HCT116 (cell line): ENCODE results near the gene KIF5C. TPM values are rescaled to one million over a fixed set of nuclear protein-coding genes. Genes with fewer than 3 reads are reported as not detected.

Experiments used
- ATAC-seq: fragments of 200-7000 bp; cut with Tn5 transposase; 2 replicates; pipeline ENCODE4 v1.9.1; 2020; ENCODE audit warnings: mild to moderate bottlenecking, moderate library complexity
- BruUV-seq: library from RNA; stranded (reverse); fragments of 400-500 nt; replicated peaks from 2 replicates; lab custom pipeline; 2021; lab: Mats Ljungman, UMichigan
- CTCF ChIA-PET: fragments of 300-600 bp; sonication (Branson Sonifier 250); formaldehyde crosslinking; loops from one replicate; lab custom pipeline; 2021; ENCODE audit warnings: antibody characterized with exemption; lab: Charles Lee
- POLR2A ChIA-PET: fragments of 300-600, 350-600 bp; sonication (Branson Sonifier 250); formaldehyde crosslinking; loops from one replicate; lab custom pipeline; 2021; ENCODE audit warnings: antibody characterized with exemption; lab: Charles Lee
- RAD21 ChIA-PET, 2 experiments: fragments of 300-600 bp; sonication (Branson Sonifier 250); formaldehyde crosslinking; loops; one replicate each; lab custom pipeline; 2023; ENCODE audit warnings: low total read pairs in 2 of 2; ENCODE audit not compliant: uncharacterized antibody in 2 of 2, unreplicated experiment in 2 of 2, low non-redundant PET in 1 of 2; lab: Charles Lee
- DNase-seq: peaks from one replicate; pipeline ENCODE4 v3.0.0-alpha.2; 2010; ENCODE audit warnings: low read depth, low spot score
- H2AFZ ChIP-seq: fragments of 200-600 bp; shearing (Covaris generic), sonication (generic); 2 replicates; pipeline ENCODE4 v1.6.1; 2017; ENCODE audit warnings: low read depth, mixed run types, mixed read lengths, antibody characterized with exemption, low read length; ENCODE audit not compliant: poor library complexity, severe bottlenecking
- H3K27ac ChIP-seq: 2 replicates; pipeline ENCODE4 v1.5.1; 2012; ENCODE audit warnings: low read depth, low read length
- H3K27me3 ChIP-seq: fragments of 200-600 bp; sonication (generic); 2 replicates; pipeline ENCODE4 v1.6.1; 2016; ENCODE audit warnings: mixed run types, low read length, mixed read lengths; ENCODE audit not compliant: insufficient read depth
- H3K36me3 ChIP-seq, 2 experiments: fragments of 200-500 bp in 1 of 2; fragments of 200-600 bp in 1 of 2; sonication (Bioruptor generic) in 1 of 2; sonication (generic) in 1 of 2; 2 replicates each; pipeline versions ENCODE4 v1.5.1 to v1.6.1; 2014 to 2016; ENCODE audit warnings: low read length in 2 of 2, inconsistent platforms in 1 of 2, mixed read lengths in 1 of 2, mixed run types in 1 of 2; ENCODE audit not compliant: insufficient read depth in 2 of 2, control insufficient read depth in 1 of 2
- H3K4me1 ChIP-seq, 2 experiments: fragments of 200-600 bp in 1 of 2; sonication (generic) in 1 of 2; 2 replicates each; pipeline versions ENCODE4 v1.5.1 to v1.6.1; 2012 to 2017; ENCODE audit warnings: low read length in 2 of 2, inconsistent platforms in 1 of 2, mild to moderate bottlenecking in 1 of 2, mixed read lengths in 1 of 2, mixed run types in 1 of 2, moderate library complexity in 1 of 2; ENCODE audit not compliant: insufficient read depth in 2 of 2, control insufficient read depth in 1 of 2
- H3K4me2 ChIP-seq: fragments of 200-600 bp; sonication (generic); 2 replicates; pipeline ENCODE4 v1.6.1; 2017; ENCODE audit warnings: mixed run types, low read length, mixed read lengths
- H3K4me3 ChIP-seq, 2 experiments: fragments of 200-600 bp in 1 of 2; sonication (generic) in 1 of 2; replicated peaks in 1 of 2; 2 replicates each; pipeline ENCODE4 v1.5.1; 2011 to 2016; ENCODE audit warnings: low read length in 2 of 2, control low read depth in 1 of 2, low read depth in 1 of 2, mild to moderate bottlenecking in 1 of 2, mixed read lengths in 1 of 2, mixed run types in 1 of 2
- H3K79me2 ChIP-seq: fragments of 200-600 bp; sonication (generic); 2 replicates; pipeline ENCODE4 v1.6.1; 2017; ENCODE audit warnings: mild to moderate bottlenecking, mixed run types, low read length, moderate library complexity, mixed read lengths; ENCODE audit not compliant: insufficient read depth
- H3K9ac ChIP-seq: fragments of 200-600 bp; sonication (generic); 2 replicates; pipeline ENCODE4 v1.6.1; 2016; ENCODE audit warnings: low read length, mixed read lengths
- H3K9me2 ChIP-seq: fragments of 200-600 bp; sonication (generic), shearing (Covaris generic); 2 replicates; pipeline ENCODE4 v1.6.1; 2017; ENCODE audit warnings: mixed run types, mild to moderate bottlenecking, moderate library complexity; ENCODE audit not compliant: insufficient read depth
- H3K9me3 ChIP-seq, 2 experiments: fragments of 200-500 bp in 1 of 2; fragments of 200-600 bp in 1 of 2; sonication (Bioruptor generic) in 1 of 2; sonication (generic) in 1 of 2; 2 replicates each; pipeline ENCODE4 v1.6.1; 2014 to 2017; ENCODE audit warnings: low read length in 2 of 2, mixed read lengths in 2 of 2, inconsistent platforms in 1 of 2, low read depth in 1 of 2, mild to moderate bottlenecking in 1 of 2, mixed run types in 1 of 2, moderate library complexity in 1 of 2; ENCODE audit not compliant: control insufficient read depth in 1 of 2, insufficient read depth in 1 of 2
- H4K20me1 ChIP-seq: fragments of 200-600 bp; sonication (generic), shearing (Covaris generic); 2 replicates; pipeline ENCODE4 v1.6.1; 2017; ENCODE audit warnings: mixed run types, mild to moderate bottlenecking, moderate library complexity; ENCODE audit not compliant: insufficient read depth
- FOSL1 ChIP-seq: IDR thresholded peaks from 2 replicates; pipeline ENCODE4 v1.6.1; 2012; ENCODE audit warnings: low read depth
- POLR2A ChIP-seq: IDR thresholded peaks from 2 replicates; pipeline ENCODE4 v1.7.0; 2011; ENCODE audit warnings: borderline replicate concordance; ENCODE audit not compliant: insufficient read depth, insufficient read length; ENCODE audit errors: extremely low read depth
- RAD21 ChIP-seq: IDR thresholded peaks from 2 replicates; pipeline ENCODE4 v1.6.1; 2012; ENCODE audit warnings: low read depth, mild to moderate bottlenecking
- SP1 ChIP-seq: IDR thresholded peaks from 2 replicates; pipeline ENCODE4 v1.6.1; 2012; ENCODE audit warnings: low read depth
- TCF7L2 ChIP-seq: IDR thresholded peaks from 2 replicates; pipeline ENCODE4 v1.7.0; 2011; ENCODE audit warnings: borderline replicate concordance, inconsistent platforms; ENCODE audit not compliant: insufficient read depth, insufficient read length; ENCODE audit errors: extremely low read depth
- ZFX ChIP-seq: fragments of 450-650 bp; IDR thresholded peaks from 2 replicates; pipeline ENCODE4 v1.6.1; 2017
- intact Hi-C: fragments of 100-400 bp; cut with micrococcal nuclease; formaldehyde crosslinking; loops from 2 replicates; pipeline ENCODE4 v1.10.0; 2022
- total RNA-seq: library from RNA; stranded (reverse); gene quantifications from one replicate; pipeline ENCODE4 v1.2.1, GENCODE V29; 2021; ENCODE audit not compliant: unreplicated experiment
- TF ChIP-seq, protein P1 (sequence below): IDR thresholded peaks from 2 replicates; pipeline ENCODE4 v1.6.1; 2012
- TF ChIP-seq, protein P2 (sequence below): IDR thresholded peaks from 2 replicates; pipeline ENCODE4 v1.6.1; 2011; ENCODE audit warnings: mild to moderate bottlenecking, low read length, moderate library complexity; ENCODE audit not compliant: insufficient replicate concordance; ENCODE audit errors: extremely low read depth

The KIF5C gene
- total RNA-seq, 1 experiment from 2014 or later = 6.5 TPM

DNA sequence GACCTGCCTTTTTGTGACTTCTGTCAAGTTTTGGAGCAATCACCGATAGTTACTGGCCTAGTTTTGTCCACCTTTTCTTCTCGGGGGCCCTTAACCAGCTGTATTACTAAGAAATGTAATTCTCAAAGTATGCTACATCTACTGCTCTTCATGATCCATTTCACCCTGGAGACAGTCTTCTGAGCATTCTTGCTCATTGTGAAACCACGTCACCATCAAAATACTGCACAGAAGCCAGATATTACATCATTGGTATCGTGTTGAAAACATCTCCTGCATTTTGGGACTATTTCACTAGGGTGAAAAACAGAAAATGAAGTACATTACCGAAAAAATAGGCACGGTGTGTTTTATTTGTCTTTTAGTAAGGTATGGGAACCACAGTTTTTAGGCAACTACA lies 175.2 kb downstream of the KIF5C start:
- H3K4me3 ChIP-seq = no peak overlapping the region
- no peak overlapping the region for H2AFZ ChIP-seq
- BruUV-seq = no TSS peak
- no peak overlapping the region for H3K4me2 ChIP-seq
- RAD21 ChIA-PET = no interaction called here
- H3K4me1 ChIP-seq = no peaks in the 10 kb centered on the region
- H3K9me3 ChIP-seq = no peaks in the 10 kb centered on the region
- POLR2A ChIA-PET = no interaction called here
- no peak overlapping the region for H3K27ac ChIP-seq
- no peaks in the 10 kb centered on the region for H3K79me2 ChIP-seq
- no peak overlapping the region for H3K9ac ChIP-seq
- CTCF ChIA-PET = no interaction called here
- ATAC-seq = no peak
- intact Hi-C loops = no loop called here
- no peaks in the 10 kb centered on the region for H3K27me3 ChIP-seq
- TF ChIP-seq, protein P1, sequence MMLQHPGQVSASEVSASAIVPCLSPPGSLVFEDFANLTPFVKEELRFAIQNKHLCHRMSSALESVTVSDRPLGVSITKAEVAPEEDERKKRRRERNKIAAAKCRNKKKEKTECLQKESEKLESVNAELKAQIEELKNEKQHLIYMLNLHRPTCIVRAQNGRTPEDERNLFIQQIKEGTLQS = no peak
- TF ChIP-seq, protein P2, sequence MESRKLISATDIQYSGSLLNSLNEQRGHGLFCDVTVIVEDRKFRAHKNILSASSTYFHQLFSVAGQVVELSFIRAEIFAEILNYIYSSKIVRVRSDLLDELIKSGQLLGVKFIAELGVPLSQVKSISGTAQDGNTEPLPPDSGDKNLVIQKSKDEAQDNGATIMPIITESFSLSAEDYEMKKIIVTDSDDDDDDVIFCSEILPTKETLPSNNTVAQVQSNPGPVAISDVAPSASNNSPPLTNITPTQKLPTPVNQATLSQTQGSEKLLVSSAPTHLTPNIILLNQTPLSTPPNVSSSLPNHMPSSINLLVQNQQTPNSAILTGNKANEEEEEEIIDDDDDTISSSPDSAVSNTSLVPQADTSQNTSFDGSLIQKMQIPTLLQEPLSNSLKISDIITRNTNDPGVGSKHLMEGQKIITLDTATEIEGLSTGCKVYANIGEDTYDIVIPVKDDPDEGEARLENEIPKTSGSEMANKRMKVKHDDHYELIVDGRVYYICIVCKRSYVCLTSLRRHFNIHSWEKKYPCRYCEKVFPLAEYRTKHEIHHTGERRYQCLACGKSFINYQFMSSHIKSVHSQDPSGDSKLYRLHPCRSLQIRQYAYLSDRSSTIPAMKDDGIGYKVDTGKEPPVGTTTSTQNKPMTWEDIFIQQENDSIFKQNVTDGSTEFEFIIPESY = no peak
- no peak for TF ChIP-seq ZFX
- TF ChIP-seq FOSL1 = no peak
- no peak for TF ChIP-seq POLR2A
- TF ChIP-seq SP1 = no peak
- TF ChIP-seq RAD21 = no peak
- H3K9me2 ChIP-seq = no peaks in the 10 kb centered on the region
- no peak for DNase-seq
- no peaks in the 10 kb centered on the region for H4K20me1 ChIP-seq
- no peaks in the 10 kb centered on the region for H3K36me3 ChIP-seq

DNA sequence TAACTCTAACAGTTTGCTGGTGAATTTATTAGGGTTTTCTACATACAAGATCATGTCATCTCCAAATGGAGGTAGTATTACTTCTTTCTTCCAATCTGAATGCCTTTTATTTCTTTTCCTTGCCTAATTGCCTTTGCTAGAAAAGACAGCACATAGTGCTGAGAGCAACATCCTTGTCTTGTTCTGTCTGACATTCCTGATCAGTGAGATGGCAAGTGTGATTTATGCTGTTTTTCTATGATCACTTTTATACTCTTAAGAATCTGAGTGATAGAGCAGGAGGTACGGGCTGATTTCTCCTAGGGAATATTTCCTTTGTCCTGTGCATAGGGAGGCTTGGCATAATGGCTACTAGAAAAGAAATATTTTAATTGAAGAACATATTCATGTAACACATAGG lies 180.7 kb downstream of the KIF5C start:
- H3K4me3 ChIP-seq = no peak overlapping the region
- H3K36me3 ChIP-seq = no peaks in the 10 kb centered on the region
- DNase-seq (no peak), ATAC-seq (no peak)
- H3K9me3 ChIP-seq = no peaks in the 10 kb centered on the region
- no peak overlapping the region for H3K9ac ChIP-seq
- no peak overlapping the region for H3K4me2 ChIP-seq
- H3K79me2 ChIP-seq = no peaks in the 10 kb centered on the region
- intact Hi-C loops = no loop called here
- no peaks in the 10 kb centered on the region for H3K9me2 ChIP-seq
- no peak overlapping the region for H3K27ac ChIP-seq
- no peaks in the 10 kb centered on the region for H4K20me1 ChIP-seq
- POLR2A ChIA-PET = no interaction called here
- BruUV-seq = no TSS peak
- CTCF ChIA-PET = no interaction called here
- TF ChIP-seq TCF7L2 = no peak
- no peak overlapping the region for H2AFZ ChIP-seq
- H3K27me3 ChIP-seq = no peaks in the 10 kb centered on the region
- RAD21 ChIA-PET = no interaction called here
- no peaks in the 10 kb centered on the region for H3K4me1 ChIP-seq
